ENCODE data around the gene RNF114.
"Not testable (repeated sequence)": the region's sequence is repeated elsewhere in the genome, so short reads cannot be mapped to it uniquely, and the experiment has no call there.

Gene RNF114

GRCh38 chr20:49987015-49987867 lies 51.0 kb downstream of the RNF114 start:
- no peak for DNase-seq

- no peak for DNase-seq
These were observed 51.9 kb downstream of the RNF114 start for GRCh38 chr20:49987868-49988690.

GRCh38 chr20:49989234-49990065 lies 53.3 kb downstream of the RNF114 start:
- DNase-seq, result no peak

- DNase-seq, result no peak
These were observed 54.1 kb downstream of the RNF114 start for GRCh38 chr20:49990271-49990720.

- no peak for DNase-seq
These were observed 57.1 kb downstream of the RNF114 start for GRCh38 chr20:49993301-49993751.

GRCh38 chr20:49995586-49995985 lies 59.4 kb downstream of the RNF114 start:
- no peak for DNase-seq

- not testable (repeated sequence) for DNase-seq
These were observed 62.4 kb downstream of the RNF114 start for GRCh38 chr20:49998478-49999188.

GRCh38 chr20:49999329-49999728 lies 63.1 kb downstream of the RNF114 start:
- DNase-seq, result no peak

- DNase-seq, result not testable (repeated sequence)
These were observed 64.5 kb downstream of the RNF114 start for GRCh38 chr20:50000548-50001222.

- DNase-seq, result no peak
These were observed 65.7 kb downstream of the RNF114 start for GRCh38 chr20:50001784-50002311.

GRCh38 chr20:50003253-50003656 lies 67.1 kb downstream of the RNF114 start:
- no peak for DNase-seq

All from NCI-H146 (cell line).